ENCODE results near the gene ARHGDIA.
A peak's percentile ranks its signal among the peaks of the same experiment; 100 is the strongest.
"Not testable (repeated sequence)": the region's sequence is repeated elsewhere in the genome, so short reads cannot be mapped to it uniquely, and the experiment has no call there.

The ARHGDIA gene

GRCh38 chr17:81870981-81871386 is at the start of gene ARHGDIA:
Gene ARHGDIA (minus strand): TSS chr17:81871337. CDS start chr17:81869930, 1,407 bp downstream.
- DNase-seq (ENCODE audit: low spot score), result no peak

- no peak for DNase-seq (ENCODE audit: low spot score)
These were observed 47.9 kb upstream of the ARHGDIA start for GRCh38 chr17:81918832-81919545.

DNA sequence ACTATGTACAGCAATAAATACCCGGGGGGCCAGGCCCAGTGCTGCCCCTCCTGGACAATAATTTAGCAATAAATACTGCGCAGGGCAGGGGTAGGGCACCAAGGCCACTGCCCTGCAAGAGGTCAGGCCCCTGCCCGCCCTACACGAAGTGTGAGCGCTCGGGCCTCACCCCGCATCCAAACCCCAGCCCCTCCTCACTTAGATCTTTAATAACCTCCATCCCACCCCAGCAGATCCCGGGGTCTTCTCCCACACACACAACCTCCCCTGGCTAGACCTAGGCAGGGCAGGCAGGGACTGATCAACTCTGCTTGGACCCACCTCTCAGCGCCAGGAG is 47.2 kb upstream of the ARHGDIA start:
- not testable (repeated sequence) for DNase-seq (ENCODE audit: low spot score)

- peak; percentile 80 for DNase-seq (ENCODE audit: low spot score)
These were observed 46.6 kb upstream of the ARHGDIA start, which contains the start of gene SIRT7 for GRCh38 chr17:81917565-81918332. Gene SIRT7 (minus strand): TSS chr17:81918176. CDS start chr17:81918131, 45 bp downstream.

DNA sequence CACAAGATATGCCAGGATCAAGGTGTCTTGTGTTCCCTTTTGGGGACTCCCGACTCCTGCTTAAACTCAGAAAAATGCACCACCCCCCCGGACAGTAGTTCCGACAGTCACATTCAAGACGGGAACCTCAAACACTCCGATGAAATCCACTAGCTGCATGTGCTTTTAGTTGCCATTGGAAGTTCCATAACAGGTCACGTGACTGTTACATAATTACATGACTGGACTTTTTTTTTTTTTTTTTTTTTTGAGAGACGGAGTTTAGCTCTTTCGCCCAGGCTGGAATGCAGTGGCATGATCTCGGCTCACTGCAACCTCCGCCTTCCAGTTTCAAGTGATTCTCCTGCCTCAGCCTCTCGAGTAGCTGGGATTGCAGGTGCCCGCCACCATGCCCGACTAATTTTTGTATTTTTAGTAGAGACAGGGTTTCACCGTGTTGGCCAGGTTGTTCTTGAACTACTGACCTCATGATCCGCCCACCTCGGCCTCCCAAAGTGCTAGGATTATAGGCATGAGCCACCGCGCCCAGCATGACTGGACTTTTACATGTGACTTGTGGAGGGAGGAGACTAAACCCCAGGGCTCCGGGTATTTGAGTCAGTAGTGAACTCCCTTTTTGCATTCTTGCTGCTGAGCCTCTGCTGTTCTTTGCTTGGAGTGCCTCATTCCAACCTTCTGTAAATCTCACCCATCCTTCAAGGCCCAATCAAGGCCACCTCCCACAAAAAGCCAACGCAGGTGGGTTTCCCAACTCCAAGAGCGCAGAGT is 45.3 kb upstream of the ARHGDIA start:
- DNase-seq (ENCODE audit: low spot score), result no peak

- no peak for DNase-seq (ENCODE audit: low spot score)
These were observed 44.2 kb upstream of the ARHGDIA start for GRCh38 chr17:81915331-81915730.

DNA sequence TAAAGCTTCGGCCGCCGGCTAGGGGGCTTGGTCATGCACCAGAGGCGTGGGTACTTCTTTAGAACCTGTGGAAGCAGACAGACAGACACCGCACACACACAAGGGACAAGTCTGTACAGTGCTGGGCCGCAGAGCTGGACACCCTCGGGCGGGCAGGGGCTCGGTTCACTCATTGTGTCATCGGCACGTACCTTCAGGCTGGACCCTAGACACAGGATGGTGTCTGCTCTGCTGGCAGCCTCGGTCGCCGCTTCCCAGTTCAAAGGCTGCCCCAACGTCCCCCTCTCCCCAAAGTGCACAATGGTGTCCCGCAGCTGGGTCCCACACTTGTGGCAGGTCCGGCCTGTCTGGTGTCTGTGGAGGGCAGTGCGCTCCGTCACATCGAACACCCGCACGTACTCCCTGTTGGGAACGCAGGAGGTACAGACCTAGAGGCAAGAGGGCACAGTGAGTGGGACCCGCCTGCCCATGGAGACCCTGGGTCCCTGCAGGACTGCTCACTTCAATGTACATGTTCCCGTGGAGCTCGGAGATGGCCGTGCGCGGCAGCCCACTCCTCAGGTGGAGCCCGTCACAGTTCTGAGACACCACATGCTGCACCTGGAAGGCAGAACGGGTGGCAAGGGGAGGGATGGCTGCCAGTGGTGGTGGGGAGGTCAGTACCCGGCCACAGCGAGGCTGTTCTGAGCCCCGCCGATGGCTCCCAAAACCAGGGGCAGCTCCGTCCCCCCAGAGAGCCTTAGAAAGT is 43.1 kb upstream of the ARHGDIA start:
- DNase-seq (ENCODE audit: low spot score), result no peak

DNA sequence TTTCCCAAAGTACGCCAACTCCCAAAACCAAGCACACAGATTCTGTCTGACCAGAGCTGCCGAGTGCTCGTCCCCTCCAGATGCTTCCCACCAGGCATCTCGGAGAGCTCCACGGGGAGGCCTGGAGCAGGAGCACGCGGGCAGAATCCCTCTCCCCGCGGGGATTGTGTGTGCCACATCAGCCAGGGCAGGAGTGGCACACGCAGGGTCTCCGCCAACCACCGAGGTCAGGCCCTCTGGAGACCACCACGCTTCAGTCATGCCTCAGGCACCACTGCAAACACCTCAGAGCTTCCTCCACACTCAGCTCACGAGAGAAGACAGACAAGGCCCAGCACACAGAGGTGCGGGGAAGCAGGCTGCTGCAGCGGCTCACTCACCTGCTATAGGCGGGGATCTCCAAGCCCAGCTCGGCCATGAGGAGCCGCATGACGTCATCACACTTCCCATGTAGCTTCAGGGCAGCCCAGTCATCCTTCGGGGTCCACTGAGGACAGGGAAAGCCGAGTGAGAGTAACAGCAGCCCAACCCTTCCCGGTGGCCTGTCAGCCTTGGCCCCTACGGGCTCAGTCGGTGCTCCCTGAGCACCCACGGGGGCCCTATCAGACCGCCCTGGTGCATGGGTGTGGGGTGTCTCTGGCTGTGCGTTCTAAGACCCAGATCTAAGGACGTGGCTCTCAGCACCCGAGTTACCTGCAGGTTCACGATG is 42.4 kb upstream of the ARHGDIA start:
- DNase-seq (ENCODE audit: low spot score), result no peak

- no peak for DNase-seq (ENCODE audit: low spot score)
These were observed 41.5 kb upstream of the ARHGDIA start for GRCh38 chr17:81912441-81913309.

DNA sequence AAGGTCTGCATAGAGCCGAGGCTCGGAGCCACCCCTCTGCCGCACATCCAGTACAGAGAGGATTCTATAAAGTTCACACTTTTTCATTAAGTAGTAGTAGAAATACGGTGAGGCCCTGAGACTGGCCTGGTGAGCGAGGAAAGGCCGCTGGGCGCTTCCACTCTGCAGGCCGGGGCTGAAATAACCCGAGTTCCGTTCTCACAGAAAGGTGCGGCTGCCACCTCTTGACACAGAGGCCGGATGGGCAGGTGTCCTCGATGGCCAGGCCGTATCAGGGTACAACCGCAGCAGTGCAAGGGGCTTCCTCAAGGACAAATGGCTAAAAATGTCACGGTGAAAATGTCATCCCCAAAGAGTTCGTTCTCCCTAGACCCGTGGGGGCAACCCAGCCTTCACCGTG is 40.8 kb upstream of the ARHGDIA start:
- no peak for DNase-seq (ENCODE audit: low spot score)

DNA sequence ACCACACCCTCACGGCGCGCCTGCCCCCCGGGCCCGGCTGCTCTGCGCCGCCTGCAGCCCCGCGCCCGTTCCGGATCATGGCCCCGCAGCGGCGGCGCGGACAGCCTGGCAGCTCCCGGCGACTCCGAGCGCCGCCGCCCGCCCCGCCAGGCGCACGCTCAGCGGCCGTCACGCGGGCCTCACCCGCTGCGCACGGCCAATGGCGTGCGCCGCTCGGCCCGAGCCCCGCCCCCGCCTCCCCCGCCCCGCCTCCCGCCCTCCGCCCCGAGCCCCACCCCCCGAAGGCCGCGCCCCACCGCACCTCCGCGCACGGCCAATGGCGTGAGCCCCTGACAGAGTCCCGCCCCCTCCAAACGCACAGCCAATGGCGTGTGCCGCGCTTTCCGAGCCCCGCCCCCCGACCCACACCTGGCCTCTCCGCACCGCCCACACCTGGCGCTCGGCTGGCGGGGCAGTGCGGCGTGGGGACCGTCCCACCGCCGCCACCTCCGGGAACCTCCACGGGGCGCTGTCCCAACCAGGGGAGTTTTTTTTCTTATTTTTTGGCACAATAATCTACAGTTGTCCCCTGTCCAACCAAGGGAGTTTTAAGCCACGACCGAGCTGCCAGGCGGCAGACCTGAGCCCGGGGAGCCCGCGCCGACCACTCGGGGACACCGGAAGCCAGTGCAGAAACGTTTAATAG is 40.3 kb upstream of the ARHGDIA start, which contains the start of gene PCYT2:
Gene PCYT2, minus strand, starts transcription at position 123 of the 685 bp plus-strand sequence. Its CDS starts 44 bp downstream, at position 79.
- DNase-seq (ENCODE audit: low spot score), result peak; percentile 92

DNA sequence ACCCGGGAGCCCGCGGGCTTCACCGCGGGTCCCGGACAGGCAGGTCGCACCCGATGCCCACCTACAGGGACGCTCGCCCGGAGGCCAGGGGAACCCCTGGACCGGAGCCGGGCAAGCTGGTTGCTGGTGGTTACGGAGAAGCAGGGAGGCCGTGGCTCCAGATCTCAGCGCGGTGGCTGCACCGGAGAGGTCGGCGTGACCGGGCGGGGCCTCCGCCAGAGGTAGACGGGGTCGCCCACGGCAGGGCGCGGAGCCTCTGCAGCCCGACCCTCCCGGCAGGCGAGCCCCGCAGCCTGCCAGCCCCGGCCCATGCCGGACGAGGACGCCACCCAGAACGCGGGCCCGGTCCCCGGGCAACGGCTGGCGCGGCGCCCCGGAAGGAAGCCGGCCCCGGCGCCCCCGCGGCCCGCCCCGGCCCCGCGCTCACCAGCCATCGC is 39.7 kb upstream of the ARHGDIA start:
- no peak for DNase-seq (ENCODE audit: low spot score)

- no peak for DNase-seq (ENCODE audit: low spot score)
These were observed 39.1 kb upstream of the ARHGDIA start for GRCh38 chr17:81909966-81910839.

- no peak for DNase-seq (ENCODE audit: low spot score)
These were observed 38.1 kb upstream of the ARHGDIA start for GRCh38 chr17:81909231-81909630.

GRCh38 chr17:81908793-81909192 is 37.7 kb upstream of the ARHGDIA start:
- DNase-seq (ENCODE audit: low spot score), result no peak

GRCh38 chr17:81907219-81908145 is 36.3 kb upstream of the ARHGDIA start:
- no peak for DNase-seq (ENCODE audit: low spot score)

GRCh38 chr17:81906476-81907218 is 35.5 kb upstream of the ARHGDIA start:
- DNase-seq (ENCODE audit: low spot score), result no peak
